Renal cortical epithelial cell (primary cell): ENCODE measurements around the gene PZP. TPM values are rescaled to one million over a fixed set of nuclear protein-coding genes. Genes with fewer than 3 reads are reported as not detected.

Experiments used
- DNase-seq: peaks from one replicate; pipeline ENCODE4 v3.0.0-alpha.2; 2011; ENCODE audit warnings: low read depth
- total RNA-seq: library from RNA; depleted of rRNA; stranded (reverse); fragments of >200 nt; gene quantifications from 2 replicates; pipeline ENCODE4 v1.2.3, GENCODE V29; 2014

PZP gene
- total RNA-seq, 1 donor from 2014 or later, result not detected

- no peak for DNase-seq
These were observed 104.1 kb downstream of the PZP start for GRCh38 chr12:9104087-9104486.

- DNase-seq, result no peak
These were observed 104.9 kb downstream of the PZP start for GRCh38 chr12:9103050-9103849.

GRCh38 chr12:9101018-9101687 lies 107.0 kb downstream of the PZP start:
- no peak for DNase-seq

GRCh38 chr12:9099552-9100190 lies 108.5 kb downstream of the PZP start:
- no peak for DNase-seq

Other genes starting within 250 kb of the PZP start
- gene KLRG1, start 218.8 kb downstream of the PZP start, total RNA-seq, result 1.1 TPM in 1 of 2 replicates, not detected in the other
- gene A2M, start 92.5 kb downstream of the PZP start, total RNA-seq, result 0.35 and 2.8 TPM in 2 replicates